ENCODE measurements around the gene LRP10. TPM values are rescaled to one million over a fixed set of nuclear protein-coding genes. Genes with fewer than 3 reads are reported as not detected.
"Not testable (repeated sequence)": the region's sequence is repeated elsewhere in the genome, so short reads cannot be mapped to it uniquely, and the experiment has no call there.

Gene LRP10
- total RNA-seq, 3 donors from 2014 or later (not counting 1 experiment from before 2014, with no cell fraction given): 97.8 to 118 (median 102) TPM

GRCh38 chr14:22850944-22851764, 20.4 kb upstream of the LRP10 start:
- DNase-seq (no peak), ATAC-seq (no peak)
- Histone ChIP-seq H3K9me3 (ENCODE audit: control insufficient read depth, insufficient read depth, low read length) (no peaks in the 10 kb centered on the region), H3K4me3 (ENCODE audit: low read length) (no peak overlapping the region), H3K27ac (ENCODE audit: low read length) (no peak overlapping the region), H3K27me3 (ENCODE audit: control insufficient read depth, insufficient read depth, low read length) (peaks cover 19% of the 10 kb centered on the region), H3K4me1 (ENCODE audit: control insufficient read depth, insufficient read depth, low read length) (peaks cover 22% of the 10 kb centered on the region), H3K36me3 (ENCODE audit: control insufficient read depth, insufficient read depth, low read length) (no peaks in the 10 kb centered on the region)
- Mint-ChIP-seq H3K4me1 (peaks cover 0 to 11% of the 10 kb centered on the region in 2 donors), H3K36me3 (no peaks in the 10 kb centered on the region), H3K9me3 (no peaks in the 10 kb centered on the region), H3K27me3 (ENCODE audit: low read depth in 2 of 2) (peaks cover 20 to 30% of the 10 kb centered on the region in 2 donors), H3K27ac (no peak overlapping the region), H3K4me3 (no peak overlapping the region)
- 58% methylated on average over 9 of the region's 9 CpGs for WGBS (ENCODE audit: insufficient coverage)
- intact Hi-C loops (cut with micrococcal nuclease): loop anchor here (10.0 kb wide), 2 partner anchors 376 to 536 kb away; no protein-coding TSS in a partner anchor
- TF ChIP-seq CTCF (IDR thresholded peaks at IDR 0.05): no peak

- H3K27ac Mint-ChIP-seq: not testable (repeated sequence)
Measured at GRCh38 chr14:22852178-22852577, 19.4 kb upstream of the LRP10 start.

GRCh38 chr14:22852599-22852939, 19.0 kb upstream of the LRP10 start:
- no peak for TF ChIP-seq CTCF (IDR thresholded peaks at IDR 0.05)
- no peaks in the 10 kb centered on the region for H3K9me3 ChIP-seq (ENCODE audit: control insufficient read depth, insufficient read depth, low read length)
- Mint-ChIP-seq H3K36me3 (no peaks in the 10 kb centered on the region), H3K27me3 (ENCODE audit: low read depth in 2 of 2) (peaks cover 24 to 28% of the 10 kb centered on the region in 2 donors), H3K9me3 (no peaks in the 10 kb centered on the region), H3K27ac (peak overlapping the region in 1 of 2 donors; percentile 78), H3K4me1 (peaks cover 0 to 7% of the 10 kb centered on the region in 2 donors), H3K4me3 (no peak overlapping the region)
- intact Hi-C loops (cut with micrococcal nuclease): loop anchor here (10.0 kb wide), 2 partner anchors 378 to 538 kb away; no protein-coding TSS in a partner anchor
- WGBS (ENCODE audit: insufficient coverage): no CpG with 5 or more reads among the region's 2 CpGs
- no peaks in the 10 kb centered on the region for H3K36me3 ChIP-seq (ENCODE audit: control insufficient read depth, insufficient read depth, low read length)
- no peak for DNase-seq
- no peak overlapping the region for H3K27ac ChIP-seq (ENCODE audit: low read length)
- ATAC-seq: no peak
- H3K4me1 ChIP-seq (ENCODE audit: control insufficient read depth, insufficient read depth, low read length): peaks cover 22% of the 10 kb centered on the region
- peaks cover 28% of the 10 kb centered on the region for H3K27me3 ChIP-seq (ENCODE audit: control insufficient read depth, insufficient read depth, low read length)
- H3K4me3 ChIP-seq (ENCODE audit: low read length): no peak overlapping the region

More at GRCh38 chr14:22852178-22852577, 19.4 kb upstream of the LRP10 start:
- peaks cover 24 to 26% of the 10 kb centered on the region in 2 donors for H3K27me3 Mint-ChIP-seq (ENCODE audit: low read depth in 2 of 2)
- H3K9me3 ChIP-seq (ENCODE audit: control insufficient read depth, insufficient read depth, low read length); H3K36me3 Mint-ChIP-seq; ATAC-seq; H3K4me3 ChIP-seq (ENCODE audit: low read length); DNase-seq; H3K9me3 Mint-ChIP-seq; H3K4me1 Mint-ChIP-seq; H3K36me3 ChIP-seq (ENCODE audit: control insufficient read depth, insufficient read depth, low read length); H3K27ac ChIP-seq (ENCODE audit: low read length); H3K4me3 Mint-ChIP-seq: not testable (repeated sequence)
- Histone ChIP-seq H3K27me3 (ENCODE audit: control insufficient read depth, insufficient read depth, low read length) (peaks cover 27% of the 10 kb centered on the region), H3K4me1 (ENCODE audit: control insufficient read depth, insufficient read depth, low read length) (peaks cover 22% of the 10 kb centered on the region)
- WGBS (ENCODE audit: insufficient coverage): no CpG with 5 or more reads among the region's 12 CpGs
- intact Hi-C loops (cut with micrococcal nuclease): loop anchor here (10.0 kb wide), 2 partner anchors 377 to 537 kb away; no protein-coding TSS in a partner anchor

- intact Hi-C loops (cut with micrococcal nuclease): loop anchor here (1.0 to 10.0 kb wide), 6 partner anchors 30 to 538 kb away; no protein-coding TSS in a partner anchor
- WGBS (ENCODE audit: insufficient coverage): 3% methylated on average over 20 of the region's 20 CpGs
Measured at GRCh38 chr14:22852940-22853767, 18.4 kb upstream of the LRP10 start.

More at GRCh38 chr14:22852940-22853767, 18.4 kb upstream of the LRP10 start:
- no peaks in the 10 kb centered on the region for H3K9me3 Mint-ChIP-seq
- H3K4me1 Mint-ChIP-seq: peaks cover 4 to 9% of the 10 kb centered on the region in 2 donors
- H3K27ac Mint-ChIP-seq: peak overlapping the region in 1 of 2 donors; percentile 78
- Histone ChIP-seq H3K4me3 (ENCODE audit: low read length) (peak overlapping the region; percentile 45), H3K27ac (ENCODE audit: low read length) (no peak overlapping the region), H3K9me3 (ENCODE audit: control insufficient read depth, insufficient read depth, low read length) (no peaks in the 10 kb centered on the region), H3K36me3 (ENCODE audit: control insufficient read depth, insufficient read depth, low read length) (no peaks in the 10 kb centered on the region), H3K27me3 (ENCODE audit: control insufficient read depth, insufficient read depth, low read length) (peaks cover 29% of the 10 kb centered on the region), H3K4me1 (ENCODE audit: control insufficient read depth, insufficient read depth, low read length) (peaks cover 21% of the 10 kb centered on the region)
- DNase-seq: peak; percentile 89 to 90
- H3K36me3 Mint-ChIP-seq: no peaks in the 10 kb centered on the region
- peak overlapping the region; percentile 75 for H3K4me3 Mint-ChIP-seq
- ATAC-seq: peak; percentile 93 to 95 (median 94)
- TF ChIP-seq CTCF (IDR thresholded peaks at IDR 0.05): peak; percentile 97
- H3K27me3 Mint-ChIP-seq (ENCODE audit: low read depth in 2 of 2): peaks cover 24 to 29% of the 10 kb centered on the region in 2 donors
